NCI-H128 (cell line): ENCODE data around the gene C4orf54.
A peak's percentile ranks its signal among the peaks of the same experiment; 100 is the strongest.

ENCODE experiments used
- DNase-seq: peaks from one replicate; lab custom pipeline; 2025; ENCODE audit not compliant: unreplicated experiment; lab: John Stamatoyannopoulos, UW

C4orf54 gene

DNA sequence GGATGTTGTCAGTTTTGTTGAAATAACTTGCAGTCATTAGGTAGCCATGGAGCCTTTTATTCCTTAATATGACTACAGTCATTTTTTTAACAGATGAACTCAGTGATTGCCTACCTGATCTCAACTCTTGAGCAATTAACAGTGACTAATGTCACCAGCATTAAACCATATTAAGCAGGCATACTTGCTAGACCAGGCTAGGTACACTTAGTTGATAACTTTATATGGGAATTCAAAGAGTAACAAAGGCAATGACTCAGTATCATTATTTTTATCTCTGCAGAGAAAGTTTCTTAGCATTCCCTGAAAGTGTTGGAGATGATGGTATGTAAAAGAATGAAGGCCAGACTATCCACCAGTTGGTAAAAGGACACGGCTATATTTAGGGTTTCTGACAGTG is at the start of gene C4orf54:
Gene C4orf54 (minus strand): TSS at position 31 of the 400 bp plus-strand sequence. CDS start 3,180 bp downstream, outside the sequence.
- DNase-seq, result no peak

GRCh38 chr4:99705891-99706290 is 48.3 kb upstream of the C4orf54 start:
- no peak for DNase-seq

DNA sequence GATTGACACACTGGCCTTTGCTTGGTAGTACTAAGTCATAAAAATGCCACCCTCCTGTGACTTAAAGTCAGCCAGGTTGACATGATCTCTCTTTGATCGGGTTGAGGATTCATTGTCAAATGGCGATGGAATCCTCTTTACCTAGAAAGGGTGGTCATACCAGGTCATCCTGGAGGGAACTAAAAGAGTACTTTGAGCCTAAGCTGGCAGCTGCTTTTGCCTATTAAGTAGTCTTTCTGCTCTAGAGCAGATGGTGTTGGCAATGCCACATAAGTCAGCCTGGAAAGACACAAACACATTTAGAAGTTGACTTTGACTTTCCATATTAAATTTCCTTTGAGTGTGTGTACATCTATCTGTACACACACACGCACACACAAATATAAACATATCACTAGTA is 39.2 kb upstream of the C4orf54 start:
- DNase-seq, result no peak

- no peak for DNase-seq
These were observed 35.5 kb upstream of the C4orf54 start for GRCh38 chr4:99693140-99693539.

GRCh38 chr4:99690990-99691389 is 33.4 kb upstream of the C4orf54 start:
- DNase-seq, result no peak

GRCh38 chr4:99690472-99690871 is 32.8 kb upstream of the C4orf54 start:
- DNase-seq, result no peak

DNA sequence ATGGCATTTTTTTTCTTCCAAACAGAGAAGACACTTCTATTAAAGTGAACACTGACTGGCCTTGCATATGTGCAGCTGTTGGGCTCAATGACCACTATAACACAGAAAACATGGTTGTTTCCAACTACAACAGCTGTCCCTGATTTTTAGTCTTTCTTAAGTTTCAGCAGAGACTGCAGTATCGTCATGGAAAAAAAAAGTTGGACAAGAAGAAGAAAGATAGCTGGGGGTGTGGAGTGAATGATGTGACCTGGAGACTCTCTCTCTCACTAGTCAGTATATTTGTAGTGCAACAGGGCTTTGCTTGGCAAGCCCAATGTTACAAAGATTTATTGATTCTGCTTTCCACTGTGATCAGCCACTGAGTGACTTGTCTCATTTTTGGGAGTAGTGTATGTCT is 29.5 kb upstream of the C4orf54 start:
- no peak for DNase-seq

GRCh38 chr4:99685234-99685633 is 27.6 kb upstream of the C4orf54 start:
- DNase-seq, result no peak

GRCh38 chr4:99683895-99684294 is 26.3 kb upstream of the C4orf54 start:
- DNase-seq, result no peak

GRCh38 chr4:99679976-99680375 is 22.3 kb upstream of the C4orf54 start:
- no peak for DNase-seq

DNA sequence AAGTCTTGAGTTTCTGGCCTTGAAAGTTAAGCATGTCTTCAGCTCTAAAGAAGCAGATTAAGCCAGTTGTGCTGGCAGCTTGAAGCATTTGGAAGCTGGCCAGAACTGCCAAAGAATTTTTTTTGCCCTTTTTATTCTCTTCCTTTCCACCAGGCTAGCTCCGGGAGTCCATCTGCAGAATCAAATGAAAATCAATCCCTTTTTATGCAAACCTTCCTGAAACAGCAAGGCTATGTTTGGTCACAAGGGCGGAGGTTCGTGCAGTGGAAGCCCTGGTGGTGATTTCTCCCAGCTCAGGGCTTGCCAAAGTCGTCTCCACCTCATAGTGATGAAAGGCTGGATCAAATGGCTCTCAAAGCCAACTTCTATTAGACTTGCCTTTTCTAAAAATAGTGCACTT is 21.6 kb upstream of the C4orf54 start:
- DNase-seq, result no peak

GRCh38 chr4:99677161-99677560 is 19.5 kb upstream of the C4orf54 start:
- no peak for DNase-seq

DNA sequence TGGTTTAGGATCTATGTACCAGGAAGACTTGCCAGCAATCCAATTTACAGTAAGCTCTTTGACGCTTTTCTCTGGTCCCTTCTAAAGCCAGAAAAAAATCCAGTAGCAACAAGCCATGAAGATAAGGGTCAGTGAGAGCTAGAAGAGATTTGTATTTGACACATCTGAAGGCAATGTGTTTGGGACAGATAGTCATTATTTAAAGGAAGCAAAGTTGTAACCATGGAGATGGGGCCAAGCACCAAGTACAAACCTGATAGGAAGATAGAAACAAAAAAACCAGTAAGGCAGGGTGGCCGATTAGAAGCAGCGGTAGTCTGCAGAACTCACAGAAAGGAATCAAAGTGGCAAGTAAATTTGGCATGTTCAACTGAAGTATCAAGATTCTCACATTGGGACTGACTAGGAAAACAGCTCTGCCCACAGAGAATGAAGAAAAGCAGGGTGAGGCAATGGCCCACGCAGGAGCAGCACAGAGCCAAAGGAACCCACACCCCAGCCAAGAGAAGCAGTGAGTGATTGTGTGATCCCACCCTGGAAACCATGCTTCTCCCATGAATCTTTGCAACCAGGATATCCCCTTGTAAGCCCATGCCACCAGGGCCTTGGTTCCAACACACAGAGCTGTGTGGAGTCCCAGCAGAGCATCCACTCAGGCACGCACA is 12.9 kb upstream of the C4orf54 start:
- DNase-seq, result no peak

DNA sequence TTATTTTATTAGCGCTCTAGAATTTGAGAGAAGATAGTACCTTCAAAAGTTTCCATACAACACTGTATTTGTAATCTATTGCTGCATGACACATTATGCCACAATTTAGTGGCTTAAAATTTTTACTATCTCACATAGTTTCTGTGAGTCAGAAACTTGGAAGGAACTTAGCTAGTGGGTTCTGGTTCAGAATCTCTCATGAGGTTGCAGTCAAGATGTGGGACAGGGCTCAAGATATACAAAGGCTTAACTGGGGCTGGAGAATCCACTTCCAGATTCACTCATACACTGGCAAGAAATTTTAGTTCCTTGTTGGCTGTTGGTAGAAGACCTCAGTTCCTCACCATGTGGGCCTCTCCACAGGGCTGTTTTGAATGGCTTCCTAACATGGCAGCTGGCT is 11.5 kb upstream of the C4orf54 start:
- no peak for DNase-seq

DNA sequence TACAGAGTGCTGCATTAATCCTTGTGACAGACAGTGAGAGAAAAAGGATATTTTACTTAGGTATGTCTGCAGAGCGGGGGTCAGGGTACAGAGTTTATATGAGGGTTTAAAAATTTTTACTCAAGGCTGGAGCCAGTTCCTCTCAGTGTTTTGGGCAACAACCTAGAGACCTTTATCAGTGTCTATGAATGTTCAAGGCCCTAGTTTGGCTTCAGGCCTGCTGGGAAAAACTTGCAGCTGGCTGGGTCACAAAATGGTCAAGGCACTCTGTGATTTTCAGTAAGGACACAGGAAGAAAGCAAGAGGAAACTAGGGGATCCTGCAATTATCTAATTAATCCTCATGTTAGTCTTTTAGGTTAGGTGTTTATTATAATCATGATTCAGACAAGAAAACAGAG is 10.8 kb upstream of the C4orf54 start:
- DNase-seq, result no peak

- DNase-seq, result no peak
These were observed 8.4 kb upstream of the C4orf54 start for GRCh38 chr4:99665983-99666382.

DNA sequence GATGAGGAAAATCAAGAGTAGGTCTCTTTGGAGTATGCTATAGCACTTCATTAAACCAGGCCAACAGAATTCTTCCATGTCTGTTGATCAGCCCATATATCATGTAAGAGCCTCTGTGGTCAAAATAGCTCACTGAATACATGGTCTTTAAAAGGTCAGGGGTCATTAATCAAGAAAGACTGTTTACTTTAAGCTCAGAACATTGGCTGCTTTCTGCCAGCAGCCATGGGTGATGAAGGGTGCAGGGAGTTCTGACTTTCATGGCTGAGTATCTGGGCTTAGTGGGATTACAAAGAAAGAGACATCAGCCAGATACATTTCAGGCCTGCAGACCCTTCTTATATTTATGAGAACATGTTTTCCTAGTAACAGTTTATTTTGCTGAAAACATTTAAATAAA is 7.1 kb upstream of the C4orf54 start:
- DNase-seq, result no peak

DNA sequence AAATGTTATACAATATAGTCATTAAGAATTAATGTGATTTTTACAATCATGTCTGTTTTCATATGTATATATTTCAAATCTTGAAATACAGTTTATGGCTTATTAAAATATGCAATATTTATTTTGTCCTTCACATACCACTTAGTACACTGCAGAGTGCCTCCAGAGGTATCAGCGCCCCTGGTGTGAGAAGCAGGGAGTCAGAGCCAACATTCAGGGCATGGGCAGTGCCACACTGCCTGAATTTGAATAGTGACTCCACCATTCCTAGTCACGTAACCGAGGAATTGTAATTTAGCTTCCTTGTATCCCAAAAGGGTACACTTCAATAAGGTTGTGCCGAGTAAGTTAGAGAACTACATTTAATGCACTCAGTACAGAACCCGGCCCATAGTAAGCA is 4.3 kb upstream of the C4orf54 start:
- DNase-seq, result no peak

GRCh38 chr4:99658666-99659065 is 1.0 kb upstream of the C4orf54 start:
- no peak for DNase-seq

DNA sequence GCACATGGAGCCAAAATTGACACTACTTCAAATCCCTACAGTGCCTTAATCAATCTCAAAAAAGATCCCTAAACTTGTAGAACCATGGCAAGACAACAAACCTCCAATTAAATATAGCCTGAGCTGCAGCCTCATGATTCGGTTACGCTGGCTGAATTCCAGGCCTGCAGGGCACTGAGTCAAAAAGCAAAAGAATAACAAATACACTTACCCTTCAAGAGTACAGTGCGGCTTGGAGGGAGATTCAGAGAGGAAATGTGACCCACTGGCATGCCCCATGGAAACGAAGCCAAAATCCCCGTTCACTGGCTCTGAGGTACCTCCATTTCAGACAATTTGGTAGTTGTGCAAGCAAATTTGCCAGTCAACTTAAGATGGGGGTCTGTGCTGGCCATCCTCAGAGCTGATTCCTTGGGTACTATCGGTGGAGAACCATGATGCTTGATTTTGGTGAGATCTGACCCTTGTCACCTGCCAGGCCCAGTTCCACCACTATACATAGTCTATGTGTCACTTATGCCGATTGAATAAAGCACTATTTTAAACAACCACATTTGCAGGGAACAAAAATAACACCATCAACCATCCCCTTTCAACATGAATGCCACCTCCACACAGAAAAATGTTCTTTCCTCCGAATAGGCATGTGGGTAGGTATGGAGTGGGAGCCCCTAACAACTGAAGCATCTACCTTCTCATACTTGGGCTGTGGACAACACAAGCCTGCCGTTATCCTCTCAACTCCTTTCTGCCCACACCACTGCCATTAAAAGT is 2.1 kb downstream of the C4orf54 start:
- DNase-seq, result peak; percentile 9

GRCh38 chr4:99654361-99654761 is 3.3 kb downstream of the C4orf54 start:
- DNase-seq, result no peak

DNA sequence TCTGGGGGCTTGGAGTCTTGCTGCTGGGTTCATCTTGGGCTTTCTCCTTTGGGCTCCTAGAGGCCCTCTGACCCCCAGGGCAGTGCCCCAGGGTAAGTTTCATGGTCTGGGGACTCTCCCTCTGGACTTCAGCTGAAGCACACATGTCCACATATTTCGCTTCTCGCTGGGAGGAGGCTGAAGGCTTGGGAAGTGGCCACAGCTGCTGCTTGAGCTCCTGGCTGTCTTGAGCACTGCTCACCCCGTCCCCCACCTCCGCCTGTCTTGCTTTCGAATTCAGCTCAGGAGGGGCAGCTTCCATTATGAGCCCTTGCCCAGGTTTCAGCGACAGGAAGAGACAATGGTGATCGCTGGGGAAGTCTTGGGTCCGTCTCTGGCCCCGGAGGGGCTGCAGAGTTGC is 3.7 kb downstream of the C4orf54 start:
- DNase-seq, result no peak
